ENCODE measurements around the gene CENPI. TPM values are rescaled to one million over a fixed set of nuclear protein-coding genes. Genes with fewer than 3 reads are reported as not detected.

The CENPI gene
- total and polyA plus RNA-seq, 10 of the 15 experiments (the other 5 are each of a cell fraction or from before 2014, with no cell fraction given), result 6.9 to 25.8 (median 17.5) TPM

- no peak for TF ChIP-seq SMC3 (IDR thresholded peaks at IDR 0.05; ENCODE audit: borderline replicate concordance, low read length)
- peak; percentile 79 for TF ChIP-seq POLR2A (IDR thresholded peaks at IDR 0.05; ENCODE audit: low read depth, low read length)
- TF ChIP-seq BRCA1 (IDR thresholded peaks at IDR 0.05; ENCODE audit: low read depth, low read length), result no peak
- TF ChIP-seq, protein P1, sequence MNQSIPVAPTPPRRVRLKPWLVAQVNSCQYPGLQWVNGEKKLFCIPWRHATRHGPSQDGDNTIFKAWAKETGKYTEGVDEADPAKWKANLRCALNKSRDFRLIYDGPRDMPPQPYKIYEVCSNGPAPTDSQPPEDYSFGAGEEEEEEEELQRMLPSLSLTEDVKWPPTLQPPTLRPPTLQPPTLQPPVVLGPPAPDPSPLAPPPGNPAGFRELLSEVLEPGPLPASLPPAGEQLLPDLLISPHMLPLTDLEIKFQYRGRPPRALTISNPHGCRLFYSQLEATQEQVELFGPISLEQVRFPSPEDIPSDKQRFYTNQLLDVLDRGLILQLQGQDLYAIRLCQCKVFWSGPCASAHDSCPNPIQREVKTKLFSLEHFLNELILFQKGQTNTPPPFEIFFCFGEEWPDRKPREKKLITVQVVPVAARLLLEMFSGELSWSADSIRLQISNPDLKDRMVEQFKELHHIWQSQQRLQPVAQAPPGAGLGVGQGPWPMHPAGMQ (IDR thresholded peaks at IDR 0.05; ENCODE audit: borderline replicate concordance), result no peak
- TF ChIP-seq IKZF1 (conservative IDR thresholded peaks at IDR 0.05), result peak; percentile 57; the same call in 1 of the 2 replicates
- TF ChIP-seq, protein P2, sequence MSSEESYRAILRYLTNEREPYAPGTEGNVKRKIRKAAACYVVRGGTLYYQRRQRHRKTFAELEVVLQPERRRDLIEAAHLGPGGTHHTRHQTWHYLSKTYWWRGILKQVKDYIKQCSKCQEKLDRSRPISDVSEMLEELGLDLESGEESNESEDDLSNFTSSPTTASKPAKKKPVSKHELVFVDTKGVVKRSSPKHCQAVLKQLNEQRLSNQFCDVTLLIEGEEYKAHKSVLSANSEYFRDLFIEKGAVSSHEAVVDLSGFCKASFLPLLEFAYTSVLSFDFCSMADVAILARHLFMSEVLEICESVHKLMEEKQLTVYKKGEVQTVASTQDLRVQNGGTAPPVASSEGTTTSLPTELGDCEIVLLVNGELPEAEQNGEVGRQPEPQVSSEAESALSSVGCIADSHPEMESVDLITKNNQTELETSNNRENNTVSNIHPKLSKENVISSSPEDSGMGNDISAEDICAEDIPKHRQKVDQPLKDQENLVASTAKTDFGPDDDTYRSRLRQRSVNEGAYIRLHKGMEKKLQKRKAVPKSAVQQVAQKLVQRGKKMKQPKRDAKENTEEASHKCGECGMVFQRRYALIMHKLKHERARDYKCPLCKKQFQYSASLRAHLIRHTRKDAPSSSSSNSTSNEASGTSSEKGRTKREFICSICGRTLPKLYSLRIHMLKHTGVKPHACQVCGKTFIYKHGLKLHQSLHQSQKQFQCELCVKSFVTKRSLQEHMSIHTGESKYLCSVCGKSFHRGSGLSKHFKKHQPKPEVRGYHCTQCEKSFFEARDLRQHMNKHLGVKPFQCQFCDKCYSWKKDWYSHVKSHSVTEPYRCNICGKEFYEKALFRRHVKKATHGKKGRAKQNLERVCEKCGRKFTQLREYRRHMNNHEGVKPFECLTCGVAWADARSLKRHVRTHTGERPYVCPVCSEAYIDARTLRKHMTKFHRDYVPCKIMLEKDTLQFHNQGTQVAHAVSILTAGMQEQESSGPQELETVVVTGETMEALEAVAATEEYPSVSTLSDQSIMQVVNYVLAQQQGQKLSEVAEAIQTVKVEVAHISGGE (CRISPR knock-in tag; IDR thresholded peaks at IDR 0.05), result no peak
- TF ChIP-seq, protein P3, sequence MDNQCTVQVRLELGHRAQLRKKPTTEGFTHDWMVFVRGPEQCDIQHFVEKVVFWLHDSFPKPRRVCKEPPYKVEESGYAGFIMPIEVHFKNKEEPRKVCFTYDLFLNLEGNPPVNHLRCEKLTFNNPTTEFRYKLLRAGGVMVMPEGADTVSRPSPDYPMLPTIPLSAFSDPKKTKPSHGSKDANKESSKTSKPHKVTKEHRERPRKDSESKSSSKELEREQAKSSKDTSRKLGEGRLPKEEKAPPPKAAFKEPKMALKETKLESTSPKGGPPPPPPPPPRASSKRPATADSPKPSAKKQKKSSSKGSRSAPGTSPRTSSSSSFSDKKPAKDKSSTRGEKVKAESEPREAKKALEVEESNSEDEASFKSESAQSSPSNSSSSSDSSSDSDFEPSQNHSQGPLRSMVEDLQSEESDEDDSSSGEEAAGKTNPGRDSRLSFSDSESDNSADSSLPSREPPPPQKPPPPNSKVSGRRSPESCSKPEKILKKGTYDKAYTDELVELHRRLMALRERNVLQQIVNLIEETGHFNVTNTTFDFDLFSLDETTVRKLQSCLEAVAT (IDR thresholded peaks at IDR 0.05), result no peak
- TF ChIP-seq CUX1 (IDR thresholded peaks at IDR 0.05; ENCODE audit: insufficient replicate concordance, low read depth, low read length), result no peak
- TF ChIP-seq MTA2 (IDR thresholded peaks at IDR 0.05; ENCODE audit: low read depth), result no peak
- peak; percentile 7 to 75; a peak in 1 of 4 replicates for TF ChIP-seq BHLHE40 (IDR thresholded peaks at IDR 0.05; ENCODE audit: borderline replicate concordance in 1 of 2, low read depth in 2 of 2, low read length in 1 of 2)
- TF ChIP-seq, protein P4, sequence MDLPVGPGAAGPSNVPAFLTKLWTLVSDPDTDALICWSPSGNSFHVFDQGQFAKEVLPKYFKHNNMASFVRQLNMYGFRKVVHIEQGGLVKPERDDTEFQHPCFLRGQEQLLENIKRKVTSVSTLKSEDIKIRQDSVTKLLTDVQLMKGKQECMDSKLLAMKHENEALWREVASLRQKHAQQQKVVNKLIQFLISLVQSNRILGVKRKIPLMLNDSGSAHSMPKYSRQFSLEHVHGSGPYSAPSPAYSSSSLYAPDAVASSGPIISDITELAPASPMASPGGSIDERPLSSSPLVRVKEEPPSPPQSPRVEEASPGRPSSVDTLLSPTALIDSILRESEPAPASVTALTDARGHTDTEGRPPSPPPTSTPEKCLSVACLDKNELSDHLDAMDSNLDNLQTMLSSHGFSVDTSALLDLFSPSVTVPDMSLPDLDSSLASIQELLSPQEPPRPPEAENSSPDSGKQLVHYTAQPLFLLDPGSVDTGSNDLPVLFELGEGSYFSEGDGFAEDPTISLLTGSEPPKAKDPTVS (IDR thresholded peaks at IDR 0.05; ENCODE audit: low read depth, low read length), result no peak
- TF ChIP-seq RELA (IDR thresholded peaks at IDR 0.05; ENCODE audit: borderline replicate concordance, partially characterized antibody), result no peak
- TF ChIP-seq DPF2 (IDR thresholded peaks at IDR 0.05), result peak; percentile 77
- TF ChIP-seq SUPT20H (IDR thresholded peaks at IDR 0.05; ENCODE audit: borderline replicate concordance, control insufficient read depth, low read depth, low read length), result no peak
- no peak; the same call in 1 of the 2 replicates for TF ChIP-seq LARP7 (IDR thresholded peaks at IDR 0.05)
- peak; percentile 58; the same call in 1 of the 2 replicates for TF ChIP-seq NFYB (IDR thresholded peaks at IDR 0.05; ENCODE audit: insufficient read depth, low read depth, low read length)
Measured at GRCh38 chrX:101051549-101052302, 46.3 kb upstream of the CENPI start, which contains the start of gene TRMT2B (continued).

All from GM12878 (cell line).